GM13977 (cell line): ENCODE data around the gene TARBP2.

Source experiments
- DNase-seq: peaks from one replicate; pipeline ENCODE4 v3.0.0; 2012; ENCODE audit warnings: low spot score
- CTCF ChIP-seq: IDR thresholded peaks from 2 replicates; pipeline ENCODE4 v1.5.1; 2012; ENCODE audit warnings: mild to moderate bottlenecking, control low read depth; ENCODE audit not compliant: insufficient read depth; ENCODE audit errors: extremely low read depth, missing control alignments
- in situ Hi-C: fragments of 300-500 bp; cut with MboI; formaldehyde crosslinking; loops from one replicate; pipeline ENCODE4 v1.12.0; 2022; ENCODE audit warnings: low sequenced_read_pairs, low pct_unique_long_range_greater_than_20kb, mixed read lengths, inconsistent platforms; ENCODE audit not compliant: unreplicated experiment

The TARBP2 gene

GRCh38 chr12:53484686-53485575 lies 16.2 kb upstream of the TARBP2 start:
- TF ChIP-seq CTCF = no peak
- no peak for DNase-seq
- in situ Hi-C loops = no loop called here

GRCh38 chr12:53485955-53486735 lies 14.9 kb upstream of the TARBP2 start:
- DNase-seq = no peak
- in situ Hi-C loops = no loop called here
- TF ChIP-seq CTCF = no peak

- in situ Hi-C loops = no loop called here
- DNase-seq = no peak
- TF ChIP-seq CTCF = no peak
Observed at GRCh38 chr12:53486736-53487487, 14.2 kb upstream of the TARBP2 start.

- TF ChIP-seq CTCF = no peak
- no peak for DNase-seq
- in situ Hi-C loops = no loop called here
Observed at GRCh38 chr12:53489242-53489864, 11.7 kb upstream of the TARBP2 start.

- no peak for TF ChIP-seq CTCF
- no peak for DNase-seq
- in situ Hi-C loops = no loop called here
Observed at GRCh38 chr12:53492188-53492587, 8.9 kb upstream of the TARBP2 start.

GRCh38 chr12:53492830-53493609 lies 8.1 kb upstream of the TARBP2 start:
- no peak for TF ChIP-seq CTCF
- DNase-seq = peak; percentile 93
- in situ Hi-C loops = no loop called here
